H1 (cell line): ENCODE measurements around the gene RFX3. TPM values are rescaled to one million over a fixed set of nuclear protein-coding genes. Genes with fewer than 3 reads are reported as not detected.

Experiments
- CTCF ChIA-PET: fragments of 300-600 bp; sonication (Branson Sonifier 250); formaldehyde crosslinking; loops from one replicate; lab custom pipeline; 2021; ENCODE audit not compliant: partially characterized antibody; lab: Charles Lee
- POLR2A ChIA-PET: fragments of 300-600 bp; sonication (Branson Sonifier 250); formaldehyde crosslinking; loops from one replicate; lab custom pipeline; 2021; ENCODE audit warnings: inconsistent platforms; ENCODE audit not compliant: partially characterized antibody; lab: Charles Lee
- DNase-seq, 2 experiments: peaks; one replicate each; pipeline versions ENCODE4 v3.0.0 to v3.0.0-alpha.2; 2010 to 2022; ENCODE audit warnings: low spot score in 2 of 2, low read depth in 1 of 2, mixed read lengths in 1 of 2
- FAIRE-seq: peaks from 2 replicates; lab custom pipeline; 2011; peaks lifted over from hg19 to GRCh38; lab: Jason Lieb, UNC
- H2AFZ ChIP-seq: 2 replicates; pipeline ENCODE4 v1.8.1; 2012; ENCODE audit warnings: low read length, inconsistent platforms
- H2AK5ac ChIP-seq: 2 replicates; pipeline ENCODE4 v1.6.1; 2013; ENCODE audit warnings: low read depth, low read length
- H2BK120ac ChIP-seq: replicated peaks from 2 replicates; pipeline ENCODE3; 2013; ENCODE audit warnings: low read depth, low read length, inconsistent platforms
- H2BK12ac ChIP-seq: 2 replicates; pipeline ENCODE4 v1.6.1; 2013; ENCODE audit warnings: low read depth, low read length
- H2BK15ac ChIP-seq: 2 replicates; pipeline ENCODE4 v1.6.1; 2013; ENCODE audit warnings: low read length
- H2BK20ac ChIP-seq: 2 replicates; pipeline ENCODE4 v1.6.1; 2013; ENCODE audit warnings: low read length
- H2BK5ac ChIP-seq: 2 replicates; pipeline ENCODE4 v1.6.1; 2013; ENCODE audit warnings: low read depth, low read length
- H3K14ac ChIP-seq: 2 replicates; pipeline ENCODE4 v1.6.1; 2013; ENCODE audit warnings: inconsistent platforms; ENCODE audit not compliant: insufficient read length
- H3K18ac ChIP-seq: 2 replicates; pipeline ENCODE4 v1.6.1; 2013; ENCODE audit warnings: low read length; ENCODE audit errors: extremely low read depth
- H3K23ac ChIP-seq: 2 replicates; pipeline ENCODE4 v1.6.1; 2013; ENCODE audit warnings: inconsistent platforms; ENCODE audit not compliant: insufficient read length
- H3K23me2 ChIP-seq: 2 replicates; pipeline ENCODE4 v1.6.1; 2013; ENCODE audit warnings: low read depth, low read length
- H3K27ac ChIP-seq: 2 replicates; pipeline ENCODE4 v1.6.1; 2011; ENCODE audit warnings: low read depth, low read length, inconsistent platforms
- H3K27me3 ChIP-seq, 4 experiments: replicated peaks in 1 of 4; 1 replicate in 1 of 4; 2 replicates in 3 of 4; pipeline versions ENCODE4 v1.6.1 to v1.8.1; 2011 to 2013; ENCODE audit warnings: low read length in 3 of 4, mild to moderate bottlenecking in 3 of 4, inconsistent platforms in 2 of 4, mixed read lengths in 2 of 4, moderate library complexity in 1 of 4; ENCODE audit not compliant: control insufficient read depth in 3 of 4, insufficient read depth in 3 of 4; ENCODE audit errors: extremely low read depth in 1 of 4
- H3K36me3 ChIP-seq, 4 experiments: 2 replicates each; pipeline versions ENCODE4 v1.6.1 to v1.8.1; 2011 to 2013; ENCODE audit warnings: mild to moderate bottlenecking in 4 of 4, low read length in 3 of 4, moderate library complexity in 2 of 4, control low read depth in 1 of 4, inconsistent platforms in 1 of 4; ENCODE audit not compliant: insufficient read depth in 4 of 4, control insufficient read depth in 2 of 4
- H3K4ac ChIP-seq: replicated peaks from 2 replicates; pipeline ENCODE3; 2013; ENCODE audit warnings: low read length, low read depth, mixed read lengths, inconsistent platforms; ENCODE audit not compliant: insufficient read length
- H3K4me1 ChIP-seq, 4 experiments: replicated peaks in 1 of 4; 1 replicate in 1 of 4; 2 replicates in 3 of 4; pipeline versions ENCODE4 v1.6.1 to v1.8.1; 2011 to 2013; ENCODE audit warnings: low read length in 3 of 4, inconsistent platforms in 2 of 4, mixed read lengths in 1 of 4; ENCODE audit not compliant: insufficient read depth in 4 of 4, control insufficient read depth in 3 of 4
- H3K4me2 ChIP-seq, 2 experiments: 2 replicates each; pipeline versions ENCODE4 v1.6.1 to v1.8.1; 2011 to 2013; ENCODE audit warnings: low read depth in 2 of 2, low read length in 2 of 2, control low read depth in 1 of 2, inconsistent platforms in 1 of 2, mild to moderate bottlenecking in 1 of 2; ENCODE audit not compliant: insufficient read depth in 1 of 2
- H3K4me3 ChIP-seq, 4 experiments: fragments of 200-600, 300-600 bp in 1 of 4; sonication (generic), shearing (Covaris generic), sonication (Bioruptor Twin) in 1 of 4; 2 replicates each; pipeline versions ENCODE4 v1.5.1 to v1.8.1; 2011 to 2016; ENCODE audit warnings: low read length in 4 of 4, low read depth in 3 of 4, control low read depth in 2 of 4, inconsistent platforms in 2 of 4, mild to moderate bottlenecking in 2 of 4, mixed read lengths in 1 of 4, moderate library complexity in 1 of 4; ENCODE audit not compliant: insufficient read depth in 2 of 4; ENCODE audit errors: extremely low read depth in 1 of 4
- H3K56ac ChIP-seq: replicated peaks from 2 replicates; pipeline ENCODE3; 2013; ENCODE audit warnings: low read depth, mild to moderate bottlenecking, mixed read lengths, low read length, inconsistent platforms; ENCODE audit not compliant: insufficient read length
- H3K79me1 ChIP-seq: 2 replicates; pipeline ENCODE4 v1.6.1; 2013; ENCODE audit warnings: low read depth, low read length, control low read depth
- H3K79me2 ChIP-seq, 2 experiments: 2 replicates each; pipeline versions ENCODE4 v1.6.1 to v1.8.1; 2012 to 2013; ENCODE audit warnings: low read length in 2 of 2, mild to moderate bottlenecking in 2 of 2, inconsistent platforms in 1 of 2; ENCODE audit not compliant: insufficient read depth in 2 of 2, control insufficient read depth in 1 of 2
- H3K9ac ChIP-seq, 4 experiments: replicated peaks in 1 of 4; 1 replicate in 1 of 4; 2 replicates in 3 of 4; pipeline versions ENCODE4 v1.6.1 to v1.8.1; 2011 to 2013; ENCODE audit warnings: low read depth in 3 of 4, low read length in 3 of 4, control low read depth in 2 of 4, mild to moderate bottlenecking in 2 of 4, moderate library complexity in 2 of 4, inconsistent platforms in 1 of 4; ENCODE audit errors: extremely low read depth in 1 of 4
- H3K9me3 ChIP-seq, 2 experiments: 2 replicates each; pipeline versions ENCODE4 v1.6.1 to v1.8.1; 2012 to 2013; ENCODE audit warnings: mild to moderate bottlenecking in 2 of 2, moderate library complexity in 2 of 2, control low read depth in 1 of 2, inconsistent platforms in 1 of 2, low read depth in 1 of 2, low read length in 1 of 2, mixed read lengths in 1 of 2; ENCODE audit not compliant: insufficient read depth in 2 of 2
- H4K20me1 ChIP-seq, 2 experiments: replicated peaks in 1 of 2; 2 replicates each; pipeline versions ENCODE3 to v1.8.1; 2011 to 2013; ENCODE audit warnings: inconsistent platforms in 2 of 2, low read length in 2 of 2, mild to moderate bottlenecking in 1 of 2; ENCODE audit not compliant: insufficient read depth in 2 of 2, control insufficient read depth in 1 of 2
- H4K5ac ChIP-seq: 2 replicates; pipeline ENCODE4 v1.6.1; 2013; ENCODE audit warnings: low read length, low read depth, mixed read lengths, inconsistent platforms; ENCODE audit not compliant: insufficient read length
- H4K8ac ChIP-seq: 2 replicates; pipeline ENCODE4 v1.8.0; 2013; ENCODE audit warnings: mild to moderate bottlenecking, moderate library complexity, low read length, inconsistent platforms; ENCODE audit not compliant: insufficient read depth; ENCODE audit errors: extremely low read depth
- H4K91ac ChIP-seq: replicated peaks from 2 replicates; pipeline ENCODE3; 2013; ENCODE audit warnings: low read length, mixed read lengths, inconsistent platforms; ENCODE audit not compliant: insufficient read length
- BACH1 ChIP-seq: IDR thresholded peaks from 2 replicates; pipeline ENCODE4 v1.6.1; 2012; ENCODE audit warnings: low read length, improper control_type of control experiment
- BRCA1 ChIP-seq: IDR thresholded peaks from 2 replicates; pipeline ENCODE4 v1.6.1; 2012; ENCODE audit warnings: low read depth, low read length, improper control_type of control experiment
- CBX5 ChIP-seq: fragments of 300-800, 300-1000 bp; sonication (generic); IDR thresholded peaks from 2 replicates; pipeline ENCODE4 v1.7.1; 2016; ENCODE audit warnings: antibody characterized with exemption, low read length, low read depth
- CHD2 ChIP-seq: IDR thresholded peaks from 2 replicates; pipeline ENCODE4 v1.6.1; 2012; ENCODE audit warnings: low read length, improper control_type of control experiment
- E2F6 ChIP-seq: IDR thresholded peaks from 2 replicates; pipeline ENCODE4 v1.6.1; 2012; ENCODE audit warnings: inconsistent platforms
- NRF1 ChIP-seq: IDR thresholded peaks from 2 replicates; pipeline ENCODE4 v1.6.1; 2011; ENCODE audit warnings: mild to moderate bottlenecking, low read depth, low read length, improper control_type of control experiment
- POLR2AphosphoS5 ChIP-seq: IDR thresholded peaks from 2 replicates; pipeline ENCODE4 v1.6.1; 2011; ENCODE audit warnings: low read depth, low read length
- SAP30 ChIP-seq: fragments of 300-600 bp; sonication (generic); IDR thresholded peaks from 2 replicates; pipeline ENCODE4 v1.7.1; 2012; ENCODE audit warnings: low read length, moderate library complexity, mild to moderate bottlenecking, inconsistent platforms; ENCODE audit not compliant: insufficient read depth, insufficient replicate concordance
- SRF ChIP-seq: IDR thresholded peaks from 2 replicates; pipeline ENCODE4 v1.6.1; 2011; ENCODE audit warnings: mild to moderate bottlenecking, low read depth, low read length, moderate library complexity
- SUZ12 ChIP-seq: fragments of 200-600 bp; sonication (generic); IDR thresholded peaks from 2 replicates; pipeline ENCODE4 v1.6.1; 2012; ENCODE audit warnings: mild to moderate bottlenecking, inconsistent platforms, low read length, moderate library complexity, mixed read lengths
- WGBS, 2 experiments: shearing (Covaris generic) in 1 of 2; methylation state at CpG; one replicate each; pipeline versions ENCODE4 v1.1.6 to v1.1.7; 2013 to 2015; ENCODE audit warnings: low lambda C conversion rate in 2 of 2, mixed read lengths in 2 of 2, inconsistent platforms in 1 of 2, low coverage in 1 of 2, missing lambda C conversion rate in 1 of 2; ENCODE audit not compliant: insufficient replicate concordance in 2 of 2, insufficient coverage in 1 of 2, insufficient read length in 1 of 2; ENCODE audit errors: extremely low coverage in 1 of 2, missing lambda C conversion rate in 1 of 2; 5-methylcytosine and 5-hydroxymethylcytosine counted together
- polyA plus RNA-seq, 7 experiments: library from polyadenylated mRNA; depleted of rRNA in 3 of 7; stranded (reverse) in 5 of 7; unstranded in 2 of 7; fragments of >200 nt in 5 of 7; fragments of 200-250 nt in 2 of 7; gene quantifications; 1 replicate in 5 of 7; 2 replicates in 1 of 7; 4 replicates in 1 of 7; pipeline versions ENCODE4 v1.2.1 to v1.2.3, GENCODE V29; 2011 to 2013; ENCODE audit warnings: missing spikeins in 2 of 7, mixed read lengths in 2 of 7
- total RNA-seq: library from RNA; stranded (reverse); fragmentation: NEBNext Ultra II Directional; extraction: Animal tissue kit (Norgen Biotek cat#: 25700); gene quantifications from 2 replicates; pipeline ENCODE4 v1.2.1, GENCODE V29; 2021
- TF ChIP-seq, protein P1 (sequence below): IDR thresholded peaks from 2 replicates; pipeline ENCODE4 v1.6.1; 2012; ENCODE audit warnings: low read length, inconsistent platforms

RFX3 gene
- total and polyA plus RNA-seq, 2 of the 8 experiments (the other 6 are each of a cell fraction or from before 2014, with no cell fraction given), result 4.9 to 22.6 TPM

DNA sequence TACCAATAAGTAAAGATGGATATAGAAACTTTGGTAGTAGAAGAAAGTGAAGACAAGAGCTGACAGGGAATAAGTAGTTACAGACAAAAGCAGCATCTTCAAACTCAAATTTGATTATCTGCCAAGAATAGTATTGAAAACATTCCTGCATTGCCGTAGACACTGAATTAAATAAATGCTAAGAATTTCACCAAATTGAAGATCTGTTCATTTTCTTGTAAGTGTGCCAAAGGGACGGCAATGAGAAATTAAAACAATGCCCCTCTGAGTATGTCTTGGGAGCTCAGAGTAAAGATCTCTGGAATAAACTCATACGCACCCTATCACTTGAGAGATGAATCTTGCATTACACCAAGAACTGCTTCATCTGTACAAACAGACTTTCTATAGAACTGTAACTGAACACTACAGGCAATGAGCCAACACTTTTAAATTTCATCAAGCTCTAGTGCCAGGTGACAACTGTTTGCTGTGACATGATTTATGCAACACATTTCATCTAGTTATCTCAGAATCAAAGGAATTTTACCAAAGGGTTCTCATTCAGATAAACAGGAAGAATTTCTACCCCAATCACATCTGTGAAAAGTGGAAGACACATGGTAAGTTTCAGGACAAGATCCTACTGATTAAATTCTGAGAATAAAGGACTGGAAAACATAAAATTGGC lies 66.9 kb downstream of the RFX3 start:
- Histone ChIP-seq H3K79me1 (no peaks in the 10 kb centered on the region), H3K23me2 (no peaks in the 10 kb centered on the region), H3K14ac (no peak overlapping the region), H2AK5ac (no peak overlapping the region), H2AFZ (no peak overlapping the region), H4K8ac (no peak overlapping the region), H3K4me2 (no peak overlapping the region), H2BK5ac (no peak overlapping the region), H2BK15ac (no peak overlapping the region), H3K18ac (no peak overlapping the region), H4K5ac (no peak overlapping the region), H3K27me3 (no peaks in the 10 kb centered on the region), H3K27ac (no peak overlapping the region), H3K4me3 (no peak overlapping the region), H3K4me1 (peaks cover 0 to 3% (median 0%) of the 10 kb centered on the region in 4 experiments; a peak in 1 of 7 replicates), H4K91ac (no peak overlapping the region), H3K79me2 (peaks cover 0 to 6% of the 10 kb centered on the region in 2 experiments; a peak in 1 of 4 replicates), H3K9ac (no peak overlapping the region), H3K23ac (no peak overlapping the region), H2BK20ac (no peak overlapping the region), H3K36me3 (no peaks in the 10 kb centered on the region), H3K56ac (no peak overlapping the region), H2BK120ac (no peak overlapping the region), H3K9me3 (no peaks in the 10 kb centered on the region), H4K20me1 (no peaks in the 10 kb centered on the region), H2BK12ac (no peak overlapping the region), H3K4ac (no peak overlapping the region)
- no peak for FAIRE-seq
- 92% methylated on average over 3 of the region's 3 CpGs; no CpG with 5 or more reads in 1 of the 2 experiments for WGBS, 2 experiments
- CTCF ChIA-PET, result interaction anchor here (0.7 to 1.7 kb wide), 2 partner anchors 9 to 18 kb away, joined by 3 to 6 read pairs; no protein-coding TSS in a partner anchor
- POLR2A ChIA-PET, result no interaction called here
- no peak for DNase-seq
- TF ChIP-seq SAP30 (no peak), POLR2AphosphoS5 (no peak), SRF (no peak), BRCA1 (no peak), BACH1 (no peak), CBX5 (no peak), NRF1 (no peak), E2F6 (no peak), CHD2 (no peak), SUZ12 (no peak)
- TF ChIP-seq, protein P1, sequence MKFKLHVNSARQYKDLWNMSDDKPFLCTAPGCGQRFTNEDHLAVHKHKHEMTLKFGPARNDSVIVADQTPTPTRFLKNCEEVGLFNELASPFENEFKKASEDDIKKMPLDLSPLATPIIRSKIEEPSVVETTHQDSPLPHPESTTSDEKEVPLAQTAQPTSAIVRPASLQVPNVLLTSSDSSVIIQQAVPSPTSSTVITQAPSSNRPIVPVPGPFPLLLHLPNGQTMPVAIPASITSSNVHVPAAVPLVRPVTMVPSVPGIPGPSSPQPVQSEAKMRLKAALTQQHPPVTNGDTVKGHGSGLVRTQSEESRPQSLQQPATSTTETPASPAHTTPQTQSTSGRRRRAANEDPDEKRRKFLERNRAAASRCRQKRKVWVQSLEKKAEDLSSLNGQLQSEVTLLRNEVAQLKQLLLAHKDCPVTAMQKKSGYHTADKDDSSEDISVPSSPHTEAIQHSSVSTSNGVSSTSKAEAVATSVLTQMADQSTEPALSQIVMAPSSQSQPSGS, result no peak
